ENCODE measurements around the gene HS6ST1.

Gene HS6ST1

GRCh38 chr2:128315829-128316776 lies 2.6 kb downstream of the HS6ST1 start:
- TF ChIP-seq CTCF (IDR thresholded peaks at IDR 0.05; ENCODE audit: extremely low read depth, missing control alignments): no peak
- DNase-seq (ENCODE audit: low spot score): no peak

DNA sequence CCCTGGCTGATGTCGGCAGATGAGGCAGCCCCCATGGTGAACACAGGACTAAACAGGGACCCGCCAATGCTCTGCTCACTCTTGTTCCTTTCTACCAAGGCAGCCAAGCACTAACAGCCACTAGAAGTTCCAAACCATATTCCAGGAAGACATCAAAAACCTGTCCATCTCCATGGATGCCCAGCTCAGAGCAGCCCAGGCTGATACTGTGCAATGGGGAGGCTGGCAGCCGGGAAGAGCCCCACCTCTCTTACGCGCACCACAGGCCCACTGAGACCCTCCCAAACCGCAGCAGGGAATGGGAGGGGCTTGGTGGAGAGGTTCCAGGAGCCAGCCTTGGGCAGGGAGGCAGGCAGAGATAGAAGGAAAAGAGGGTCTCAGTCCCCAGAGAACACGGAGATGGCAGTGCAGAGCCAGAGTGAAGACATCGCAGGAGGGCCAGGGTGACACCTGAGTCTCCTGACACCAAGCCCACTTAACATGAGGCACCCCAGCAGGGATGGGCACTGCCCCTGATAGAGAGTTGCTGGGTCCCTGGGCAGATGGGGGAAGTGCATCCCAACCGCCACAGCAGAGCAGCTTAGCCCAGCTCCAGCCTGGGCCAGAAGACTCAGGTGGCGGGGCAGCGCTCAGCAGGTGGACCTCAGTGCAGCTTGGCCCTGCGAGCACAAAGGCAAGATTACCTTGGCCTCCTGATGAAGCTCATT lies 3.4 kb downstream of the HS6ST1 start:
- no peak for DNase-seq (ENCODE audit: low spot score)
- no peak for TF ChIP-seq CTCF (IDR thresholded peaks at IDR 0.05; ENCODE audit: extremely low read depth, missing control alignments)

- DNase-seq (ENCODE audit: low spot score): no peak
- TF ChIP-seq CTCF (IDR thresholded peaks at IDR 0.05; ENCODE audit: extremely low read depth, missing control alignments): no peak
Measured at GRCh38 chr2:128314348-128315121, 4.1 kb downstream of the HS6ST1 start.

DNA sequence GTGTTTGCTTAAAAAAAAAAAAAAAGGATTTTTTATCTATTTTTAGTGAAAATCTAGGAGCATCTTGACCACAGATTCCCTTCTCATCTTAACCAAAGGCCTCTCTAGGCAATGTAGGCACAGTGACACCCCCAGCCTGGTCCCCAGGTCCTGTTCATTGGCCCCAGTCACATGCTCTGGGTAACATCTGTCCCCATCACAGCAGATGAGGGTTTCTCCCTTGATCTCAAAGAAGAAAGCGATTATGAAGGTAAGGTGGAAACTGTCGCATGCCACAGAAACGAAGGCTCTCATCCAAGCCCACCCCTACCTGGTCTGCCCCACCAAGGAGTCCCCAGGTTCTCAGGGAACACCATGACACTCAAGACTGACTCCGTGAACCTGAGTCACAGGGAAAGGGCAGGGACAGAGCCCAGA lies 4.7 kb downstream of the HS6ST1 start:
- no peak for TF ChIP-seq CTCF (IDR thresholded peaks at IDR 0.05; ENCODE audit: extremely low read depth, missing control alignments)
- DNase-seq (ENCODE audit: low spot score): no peak

DNA sequence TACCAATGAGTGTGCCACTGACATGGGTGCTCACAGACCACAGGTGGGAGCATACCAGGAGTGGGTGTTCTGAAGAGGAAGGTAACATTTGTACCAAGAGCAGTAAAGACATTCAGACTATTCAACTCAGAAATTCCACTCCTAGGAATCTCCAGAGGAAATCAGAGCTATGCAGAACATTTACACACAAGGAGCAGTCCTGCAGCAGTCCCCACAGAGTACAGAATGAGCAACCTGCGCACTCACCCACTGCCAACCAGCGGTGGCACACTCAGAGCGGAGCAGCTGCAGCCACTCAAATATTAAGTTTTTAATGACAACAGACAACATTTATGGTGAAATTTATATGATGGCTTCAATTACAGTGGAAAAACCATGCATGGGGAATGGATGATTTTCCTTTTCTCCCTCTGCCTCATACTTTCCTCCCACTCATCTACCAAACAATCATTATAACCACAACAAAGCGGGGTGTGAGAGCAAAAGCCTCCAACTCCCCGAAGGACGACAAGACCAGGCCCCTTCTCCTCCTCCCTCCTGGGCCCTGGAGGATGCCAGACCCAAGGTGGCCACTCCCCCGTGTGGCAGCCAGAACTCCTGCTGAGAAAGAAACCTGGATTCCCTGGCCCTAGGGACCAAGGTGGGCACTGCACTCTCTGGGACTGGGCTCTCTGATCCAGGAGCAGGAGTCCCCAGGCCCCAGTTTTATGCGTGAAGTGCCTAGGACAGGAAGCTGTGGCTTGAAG lies 5.4 kb downstream of the HS6ST1 start:
- no peak for TF ChIP-seq CTCF (IDR thresholded peaks at IDR 0.05; ENCODE audit: extremely low read depth, missing control alignments)
- DNase-seq (ENCODE audit: low spot score): no peak

- no peak for DNase-seq (ENCODE audit: low spot score)
- no peak for TF ChIP-seq CTCF (IDR thresholded peaks at IDR 0.05; ENCODE audit: extremely low read depth, missing control alignments)
Measured at GRCh38 chr2:128312411-128312810, 6.3 kb downstream of the HS6ST1 start.
